CD4-positive, alpha-beta memory T cell (primary cell): Measurements from ENCODE around the gene DTX2. TPM values are rescaled to one million over a fixed set of nuclear protein-coding genes. Genes with fewer than 3 reads are reported as not detected.
"Not testable (repeated sequence)": the region's sequence is repeated elsewhere in the genome, so short reads cannot be mapped to it uniquely, and the experiment has no call there.

Experiments used
- CTCF ChIA-PET: fragments of 350-600 bp; sonication (Branson Sonifier 250); formaldehyde crosslinking; loops from one replicate; lab custom pipeline; 2021; ENCODE audit warnings: inconsistent platforms; ENCODE audit not compliant: partially characterized antibody; lab: Charles Lee
- POLR2A ChIA-PET: fragments of 350-600 bp; sonication (Branson Sonifier 250); formaldehyde crosslinking; loops from one replicate; lab custom pipeline; 2021; ENCODE audit not compliant: partially characterized antibody; lab: Charles Lee
- DNase-seq, 5 donors: peaks; one replicate each; pipeline versions ENCODE4 v3.0.0 to v3.0.0-alpha.2; 2020 to 2022; ENCODE audit warnings: mixed read lengths in 1 of 5
- H3K27ac ChIP-seq: one replicate; pipeline ENCODE4 v1.7.0; 2013; ENCODE audit warnings: low read depth, low read length
- H3K27me3 ChIP-seq: 2 replicates; pipeline ENCODE4 v1.7.0; 2013; ENCODE audit warnings: mild to moderate bottlenecking, low read length, moderate library complexity; ENCODE audit not compliant: insufficient read depth
- H3K36me3 ChIP-seq: 2 replicates; pipeline ENCODE4 v1.7.0; 2013; ENCODE audit warnings: mild to moderate bottlenecking, low read length, moderate library complexity; ENCODE audit not compliant: insufficient read depth
- H3K4me1 ChIP-seq: 2 replicates; pipeline ENCODE4 v1.7.0; 2013; ENCODE audit warnings: mild to moderate bottlenecking, low read length, moderate library complexity; ENCODE audit not compliant: insufficient read depth
- H3K4me3 ChIP-seq, 2 donors: one replicate each; pipeline ENCODE4 v1.7.0; 2013; ENCODE audit warnings: low read length in 2 of 2, mild to moderate bottlenecking in 1 of 2
- H3K9me3 ChIP-seq, 2 donors: one replicate each; pipeline ENCODE4 v1.7.0; 2013; ENCODE audit warnings: low read length in 2 of 2, control low read depth in 1 of 2; ENCODE audit not compliant: control insufficient read depth in 1 of 2
- H3K27ac Mint-ChIP-seq, 7 donors: one replicate each; pipeline ENCODE4 v1.8.0; 2020 to 2021; ENCODE audit warnings: mixed read lengths in 7 of 7, mild to moderate bottlenecking in 6 of 7, inconsistent platforms in 3 of 7, moderate library complexity in 3 of 7
- H3K27me3 Mint-ChIP-seq, 2 donors: one replicate each; pipeline ENCODE4 v1.8.0; 2020 to 2021; ENCODE audit warnings: mixed read lengths in 2 of 2
- H3K36me3 Mint-ChIP-seq, 2 donors: one replicate each; pipeline ENCODE4 v1.8.0; 2020 to 2021; ENCODE audit warnings: mixed read lengths in 2 of 2, inconsistent platforms in 1 of 2, mild to moderate bottlenecking in 1 of 2
- H3K4me1 Mint-ChIP-seq, 4 donors: one replicate each; pipeline ENCODE4 v1.8.0; 2020 to 2021; ENCODE audit warnings: mixed read lengths in 4 of 4, mild to moderate bottlenecking in 1 of 4
- H3K4me3 Mint-ChIP-seq, 8 donors: one replicate each; pipeline ENCODE4 v1.8.0; 2020 to 2021; ENCODE audit warnings: mixed read lengths in 8 of 8, mild to moderate bottlenecking in 7 of 8, moderate library complexity in 6 of 8, inconsistent platforms in 3 of 8
- H3K9me3 Mint-ChIP-seq, 8 donors: one replicate each; pipeline ENCODE4 v1.8.0; 2020 to 2021; ENCODE audit warnings: mixed read lengths in 8 of 8, mild to moderate bottlenecking in 5 of 8, inconsistent platforms in 3 of 8, moderate library complexity in 1 of 8
- intact Hi-C: fragments of 100-400 bp; cut with micrococcal nuclease; formaldehyde crosslinking; loops from one replicate; pipeline ENCODE4 v1.15.1; 2023
- polyA plus RNA-seq, 2 donors: library from polyadenylated mRNA; unstranded; fragments of 300-500 nt; fragmentation: Illumina TruSeq; gene quantifications; one replicate each; pipeline ENCODE4 v1.2.3, GENCODE V29; 2021
- total RNA-seq, 2 experiments: library from RNA; stranded (reverse); gene quantifications; one replicate each; pipeline ENCODE4 v1.2.3, GENCODE V29; 2021

DTX2 gene
- 10 to 100 TPM; 44.6 to 47.6 TPM for total RNA-seq
- polyA plus RNA-seq = 10 to 100 TPM in 1 of 2 donors, 1 to 10 TPM in 1; 4.7 to 16.2 TPM

DNA sequence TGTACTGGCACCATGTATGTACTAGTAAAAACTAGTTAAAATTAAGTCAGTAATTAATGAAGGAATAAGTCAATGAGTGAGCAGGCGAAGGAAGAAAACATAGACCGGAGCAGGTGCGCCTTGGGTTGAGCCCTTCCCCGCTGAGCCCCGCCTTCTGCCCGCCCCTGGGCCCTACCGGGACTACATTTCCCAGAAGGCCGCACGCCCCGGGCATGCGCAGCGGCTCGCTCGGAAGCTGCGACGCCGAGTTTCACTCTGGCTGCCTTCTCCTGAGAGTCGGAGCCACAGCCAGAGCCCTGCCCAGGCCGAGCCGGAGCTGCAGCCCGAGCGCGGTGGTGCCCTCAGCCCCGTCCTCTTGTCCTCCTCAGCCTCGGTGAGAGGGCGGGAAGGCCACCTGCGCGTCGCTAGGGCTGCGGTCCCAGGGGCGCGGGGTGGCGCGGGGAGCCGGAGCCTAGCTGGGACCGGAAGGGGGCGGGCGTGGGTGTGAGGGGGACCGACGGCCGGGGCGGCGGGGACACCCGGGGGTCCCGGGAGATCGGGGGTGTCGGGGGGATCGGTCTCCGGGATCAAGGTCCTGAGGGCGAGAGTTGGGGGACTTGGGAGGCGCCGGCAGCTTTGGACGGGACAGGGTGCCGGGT lies at the start of gene DTX2:
Gene DTX2, plus strand, starts transcription at position 246 of the 638 bp plus-strand sequence. CDS start 18,801 bp downstream, outside the sequence.
- H3K36me3 ChIP-seq, H3K4me1 Mint-ChIP-seq, H3K4me3 ChIP-seq, H3K27me3 ChIP-seq, H3K4me1 ChIP-seq, intact Hi-C loops, H3K9me3 ChIP-seq, H3K27ac ChIP-seq, CTCF ChIA-PET, H3K27ac Mint-ChIP-seq, POLR2A ChIA-PET, H3K9me3 Mint-ChIP-seq, H3K36me3 Mint-ChIP-seq, H3K27me3 Mint-ChIP-seq: not testable (repeated sequence)
- peak within 1 kb of the TSS in 7 of 8 donors; percentile 44 to 73 (median 57) for H3K4me3 Mint-ChIP-seq
- peak; percentile 48 to 84 (median 76) for DNase-seq

DNA sequence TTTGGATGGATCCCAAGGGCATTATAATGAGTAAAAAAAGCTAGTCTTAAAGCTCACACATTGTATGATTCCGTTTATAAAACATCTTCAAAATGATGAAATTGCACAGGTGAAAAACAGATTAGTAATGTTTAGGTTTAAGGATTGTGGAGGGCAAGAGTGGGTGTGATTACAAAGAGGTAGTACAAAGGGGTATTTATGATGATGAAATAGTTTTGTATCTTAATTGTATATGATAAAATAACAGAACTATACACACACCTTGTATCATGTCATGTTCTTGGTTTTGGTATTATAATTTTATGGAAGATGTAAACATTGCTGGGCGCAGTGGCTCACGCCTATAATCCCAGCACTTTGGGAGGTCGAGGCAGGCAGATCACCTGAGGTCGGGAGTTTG lies 49.3 kb upstream of the DTX2 start:
- H3K4me3 ChIP-seq = no peak overlapping the region
- POLR2A ChIA-PET = no interaction called here
- no peaks in the 10 kb centered on the region for H3K9me3 ChIP-seq
- intact Hi-C loops = no loop called here
- peak overlapping the region in 1 of 7 donors; percentile 61 for H3K27ac Mint-ChIP-seq
- no peaks in the 10 kb centered on the region for H3K9me3 Mint-ChIP-seq
- H3K4me1 ChIP-seq = no peaks in the 10 kb centered on the region
- H3K4me1 Mint-ChIP-seq = peaks cover 0 to 2% (median 0%) of the 10 kb centered on the region in 4 donors
- CTCF ChIA-PET = interaction anchor here (0.6 kb wide), 1 partner anchor 19 kb away, joined by 3 read pairs; no protein-coding TSS in a partner anchor
- DNase-seq = no peak
- no peak overlapping the region for H3K4me3 Mint-ChIP-seq
- H3K36me3 ChIP-seq = no peaks in the 10 kb centered on the region
- H3K27me3 ChIP-seq = no peaks in the 10 kb centered on the region
- no peak overlapping the region for H3K27ac ChIP-seq
- H3K36me3 Mint-ChIP-seq = no peaks in the 10 kb centered on the region
- H3K27me3 Mint-ChIP-seq = peaks cover 0 to 1% of the 10 kb centered on the region in 2 donors

DNA sequence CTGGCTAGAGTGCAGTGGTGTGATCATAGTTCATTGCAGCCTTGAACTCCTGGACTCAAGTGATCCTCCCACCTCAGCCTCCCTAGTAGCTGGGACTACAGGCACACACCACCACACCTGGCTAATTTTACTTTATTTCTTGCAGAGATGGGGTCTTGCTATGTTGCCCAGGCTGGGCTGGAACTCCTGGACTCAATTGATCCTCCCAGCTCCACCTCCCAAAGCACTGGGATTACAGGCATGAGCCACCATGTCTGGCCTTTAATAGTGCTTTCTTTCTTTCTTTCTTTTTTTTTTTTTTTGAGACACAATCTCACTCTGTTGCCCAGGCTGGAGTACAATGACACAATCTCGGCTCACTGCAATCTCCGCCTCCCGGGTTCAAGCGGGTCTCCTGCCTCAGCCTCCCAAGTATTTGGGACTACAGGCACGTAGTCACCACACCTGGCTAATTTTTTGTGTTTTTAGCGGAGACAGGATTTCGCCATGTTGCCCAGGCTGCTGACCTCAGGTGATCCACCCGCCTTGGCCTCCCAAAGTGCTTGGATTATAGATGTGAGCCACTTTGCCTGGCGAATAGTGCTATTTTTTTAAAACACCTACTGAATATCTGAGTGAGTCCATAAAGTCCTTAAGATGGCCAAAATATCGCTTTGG lies 43.7 kb upstream of the DTX2 start:
- H3K4me3 ChIP-seq, H3K27ac Mint-ChIP-seq, H3K9me3 Mint-ChIP-seq, intact Hi-C loops, H3K27me3 Mint-ChIP-seq, H3K36me3 Mint-ChIP-seq, H3K9me3 ChIP-seq, H3K4me1 Mint-ChIP-seq, H3K27ac ChIP-seq, POLR2A ChIA-PET, H3K4me3 Mint-ChIP-seq, DNase-seq, H3K27me3 ChIP-seq, H3K36me3 ChIP-seq, H3K4me1 ChIP-seq: not testable (repeated sequence)
- CTCF ChIA-PET = interaction anchor here (0.7 kb wide), 1 partner anchor 832 kb away, joined by 3 read pairs; no protein-coding TSS in a partner anchor

DNA sequence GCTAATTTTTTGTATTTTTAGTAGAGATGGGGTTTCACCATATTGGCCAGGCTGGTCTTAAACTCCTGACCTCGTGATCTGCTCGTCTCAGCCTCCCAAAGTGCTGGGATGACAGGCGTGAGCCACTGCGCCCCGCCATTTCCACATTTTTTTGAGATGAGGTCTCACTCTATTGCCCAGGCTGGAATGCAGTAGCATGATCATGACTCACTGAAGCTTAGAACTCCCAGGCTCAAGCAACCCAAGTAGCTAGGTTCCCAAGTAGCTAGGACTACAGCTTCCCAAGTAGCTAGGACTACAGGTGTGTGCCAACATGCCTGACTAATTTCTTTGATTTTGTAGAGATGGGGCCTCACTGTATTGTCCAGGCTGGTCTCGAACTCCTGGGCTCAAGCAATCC lies 40.4 kb upstream of the DTX2 start:
- H3K36me3 Mint-ChIP-seq, H3K36me3 ChIP-seq, H3K9me3 Mint-ChIP-seq, H3K27ac ChIP-seq, H3K4me3 Mint-ChIP-seq, POLR2A ChIA-PET, H3K4me1 ChIP-seq, intact Hi-C loops, H3K4me1 Mint-ChIP-seq, DNase-seq, H3K9me3 ChIP-seq, H3K27me3 ChIP-seq, H3K27me3 Mint-ChIP-seq, H3K27ac Mint-ChIP-seq, H3K4me3 ChIP-seq, CTCF ChIA-PET: not testable (repeated sequence)

DNA sequence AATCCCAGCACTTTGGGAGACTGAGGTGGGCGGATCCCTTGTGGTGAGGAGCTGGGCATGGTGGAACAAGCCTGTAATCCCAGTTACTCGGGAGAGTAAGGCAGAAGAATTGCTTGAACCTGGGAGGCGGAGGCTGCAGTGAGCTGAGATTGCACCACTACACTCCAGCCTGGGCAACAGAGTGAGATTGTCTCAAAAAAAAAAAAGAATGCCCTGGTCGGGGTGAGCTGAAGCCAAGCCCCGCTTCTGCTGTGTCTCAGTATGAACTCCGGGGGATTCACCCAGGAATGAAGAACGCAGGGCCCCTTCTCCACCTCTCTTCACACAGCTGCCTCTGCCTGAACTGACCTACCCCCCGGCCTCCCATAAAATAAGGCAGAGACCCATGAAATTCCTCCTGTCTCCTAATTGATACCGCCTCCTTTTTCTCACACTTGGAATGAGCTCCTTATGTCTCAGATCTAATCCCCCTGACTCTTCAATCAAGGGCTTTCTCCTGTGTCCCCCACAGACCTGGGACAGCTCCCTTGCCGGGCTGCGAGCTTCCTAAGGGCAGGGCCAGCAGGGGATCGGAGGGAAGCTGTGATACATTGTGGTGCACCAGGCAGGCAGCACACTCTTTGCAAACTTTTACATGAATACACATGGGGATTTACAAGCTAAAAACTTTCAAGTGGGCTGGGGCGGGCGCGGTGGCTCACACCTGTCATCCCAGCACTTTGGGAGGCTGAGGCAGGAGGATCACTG lies 37.7 kb upstream of the DTX2 start:
- CTCF ChIA-PET = no interaction called here
- POLR2A ChIA-PET = no interaction called here
- Histone ChIP-seq H3K4me1 (no peaks in the 10 kb centered on the region), H3K36me3 (no peaks in the 10 kb centered on the region), H3K9me3 (no peaks in the 10 kb centered on the region), H3K4me3 (no peak overlapping the region), H3K27ac (no peak overlapping the region), H3K27me3 (no peaks in the 10 kb centered on the region)
- Mint-ChIP-seq H3K27me3 (peaks cover 2 to 3% of the 10 kb centered on the region in 2 donors), H3K4me1 (peaks cover 0 to 7% (median 3%) of the 10 kb centered on the region in 4 donors), H3K9me3 (no peaks in the 10 kb centered on the region), H3K4me3 (no peak overlapping the region), H3K36me3 (no peaks in the 10 kb centered on the region), H3K27ac (peak overlapping the region in 1 of 7 donors; percentile 75)
- DNase-seq = no peak
- intact Hi-C loops = no loop called here

DNA sequence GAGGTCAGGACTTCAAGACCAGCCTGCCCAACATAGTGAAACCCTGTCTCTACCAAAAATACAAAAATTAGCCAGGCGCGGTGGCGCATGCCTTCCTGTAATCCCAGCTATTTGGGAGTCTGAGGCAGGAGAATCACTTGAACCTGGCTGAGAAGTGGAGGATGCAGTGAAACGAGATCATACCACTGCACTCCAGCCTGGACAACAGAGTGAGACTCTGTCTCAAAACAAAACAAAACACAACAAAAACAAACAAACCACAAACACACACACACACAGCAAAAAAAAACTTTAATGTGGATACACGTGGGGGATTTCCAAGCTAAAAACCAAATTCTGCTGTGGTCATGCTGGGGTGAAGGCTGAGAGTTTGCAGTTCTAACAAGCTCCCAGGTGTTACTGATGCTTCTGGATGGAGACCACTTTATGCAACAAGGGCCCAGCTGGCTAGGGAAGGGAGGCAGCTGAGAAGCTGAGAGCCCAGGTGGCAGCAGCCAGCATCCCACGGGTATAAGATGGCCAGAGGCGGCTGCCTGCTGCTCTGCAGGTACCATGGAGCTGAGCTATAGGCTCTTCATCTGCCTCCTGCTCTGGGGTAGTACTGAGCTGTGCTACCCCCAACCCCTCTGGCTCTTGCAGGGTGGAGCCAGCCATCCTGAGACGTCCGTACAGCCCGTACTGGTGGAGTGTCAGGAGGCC lies 36.9 kb upstream of the DTX2 start, which contains the start of gene ZP3:
Gene ZP3, plus strand, starts transcription at position 538 of the 699 bp plus-strand sequence. Its CDS starts 15 bp downstream, at position 553.
- intact Hi-C loops = no loop called here
- H3K27ac Mint-ChIP-seq = peak within 1 kb of the TSS in 2 of 7 donors; percentile 55 to 75
- no peaks in the 10 kb centered on the region for H3K27me3 ChIP-seq
- no peak within 1 kb of the TSS for H3K27ac ChIP-seq
- ChIA-PET CTCF (interaction anchor here (0.6 kb wide), 1 partner anchor 63 kb away, joined by 3 read pairs; no protein-coding TSS in a partner anchor), POLR2A (no interaction called here)
- H3K36me3 Mint-ChIP-seq = no peaks in the 10 kb centered on the region
- peaks cover 0 to 7% (median 3%) of the 10 kb centered on the region in 4 donors for H3K4me1 Mint-ChIP-seq
- no peaks in the 10 kb centered on the region for H3K4me1 ChIP-seq
- peak in 1 of 5 donors; percentile 17 for DNase-seq
- H3K4me3 Mint-ChIP-seq = no peak within 1 kb of the TSS
- no peaks in the 10 kb centered on the region for H3K9me3 ChIP-seq
- no peaks in the 10 kb centered on the region for H3K9me3 Mint-ChIP-seq
- no peak within 1 kb of the TSS for H3K4me3 ChIP-seq
- H3K27me3 Mint-ChIP-seq = peaks cover 2 to 3% of the 10 kb centered on the region in 2 donors
- no peaks in the 10 kb centered on the region for H3K36me3 ChIP-seq
